HG02588 (cell line): ENCODE data around the gene CRYBG1.
A peak's percentile ranks its signal among the peaks of the same experiment; 100 is the strongest.
"Not testable (repeated sequence)": the region's sequence is repeated elsewhere in the genome, so short reads cannot be mapped to it uniquely, and the experiment has no call there.

Experiments
- ATAC-seq: cut with Tn5 transposase; IDR thresholded peaks from one replicate; pipeline ENCODE4 v1.9.1; 2021; ENCODE audit warnings: mild to moderate bottlenecking, moderate library complexity; ENCODE audit not compliant: unreplicated experiment

Gene CRYBG1

GRCh38 chr6:106581468-106581867, 221.0 kb downstream of the CRYBG1 start:
- ATAC-seq: no peak

DNA sequence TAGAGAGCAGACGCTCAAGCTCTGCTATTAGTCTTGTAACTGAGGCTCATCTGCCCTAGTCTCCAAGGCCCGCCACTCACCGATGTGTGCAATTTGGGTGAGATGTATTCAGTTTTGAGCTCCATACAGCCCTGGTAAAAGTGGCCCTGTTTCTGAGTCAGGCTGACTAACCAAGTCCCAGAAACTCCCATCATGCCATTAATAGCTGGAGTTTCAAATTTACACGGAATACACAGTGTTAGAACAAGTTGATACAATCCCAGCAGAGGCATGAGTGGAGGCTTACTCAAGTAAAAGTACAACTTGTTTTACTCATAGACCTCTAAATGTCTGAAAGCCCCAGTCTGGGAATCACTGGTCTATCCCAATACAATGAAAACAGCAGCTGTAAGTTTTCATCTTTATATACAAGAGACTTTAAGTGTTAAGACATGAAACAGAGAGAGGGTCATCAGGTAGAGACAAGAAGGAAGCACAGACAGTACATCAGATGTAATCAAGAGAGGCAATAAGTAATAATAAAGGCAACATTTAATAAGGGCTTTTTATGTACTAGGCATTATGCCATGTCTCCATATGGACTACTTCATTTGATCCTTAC, 226.4 kb downstream of the CRYBG1 start:
- no peak for ATAC-seq

DNA sequence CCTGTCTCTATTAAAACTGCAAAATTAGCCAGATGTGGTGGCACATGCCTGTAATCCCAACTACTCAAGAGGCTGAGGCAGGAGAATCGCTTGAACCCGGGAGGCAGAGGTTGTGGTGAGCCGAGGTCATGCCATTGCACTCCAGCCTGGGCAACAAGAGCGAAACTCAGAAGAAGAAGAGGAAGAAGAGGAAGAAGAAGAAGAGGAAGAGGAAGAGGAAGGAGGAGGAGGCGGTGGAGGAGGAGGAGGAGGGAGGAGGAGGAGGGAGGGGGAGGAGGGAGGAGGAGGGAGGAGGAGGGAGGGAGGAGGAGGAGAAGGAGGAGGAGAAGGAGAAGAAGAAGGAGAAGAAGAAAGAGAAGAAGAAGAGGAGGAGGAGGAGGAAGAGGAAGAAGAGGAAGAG, 228.4 kb downstream of the CRYBG1 start:
- not testable (repeated sequence) for ATAC-seq

DNA sequence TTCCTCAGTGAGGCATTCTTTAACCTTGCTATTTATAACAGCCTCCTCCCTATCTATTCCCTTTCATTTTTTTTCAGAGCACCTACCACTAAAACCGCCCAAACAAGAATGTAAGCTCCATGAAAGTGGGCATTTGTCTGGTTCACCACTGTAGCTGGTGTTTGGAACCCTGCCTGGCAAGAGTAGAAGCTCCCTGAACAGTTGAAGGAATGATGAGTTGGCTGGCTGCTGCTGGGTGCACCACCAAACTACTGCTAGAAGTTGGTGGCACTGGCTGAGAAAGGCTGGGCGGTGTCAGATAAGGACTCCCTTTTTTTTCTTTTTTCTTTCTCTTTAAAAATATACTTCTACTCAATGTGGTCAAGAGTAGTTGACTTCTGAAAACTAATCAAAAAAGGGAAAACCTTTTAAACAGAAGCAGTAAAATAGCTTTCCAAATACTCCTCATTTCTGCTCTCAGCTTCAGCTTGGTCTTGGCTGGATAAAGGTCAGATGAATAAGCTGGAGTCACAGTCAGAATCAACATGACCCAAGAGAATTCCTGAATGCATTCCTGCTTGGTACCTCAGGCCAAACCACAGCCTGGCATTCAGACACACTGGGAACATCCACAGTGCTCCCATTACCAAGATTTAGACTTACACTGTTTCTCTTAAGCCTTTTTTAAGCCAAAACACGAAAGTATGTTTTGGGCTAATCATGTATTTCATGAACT, 230.8 kb downstream of the CRYBG1 start:
- ATAC-seq: no peak

DNA sequence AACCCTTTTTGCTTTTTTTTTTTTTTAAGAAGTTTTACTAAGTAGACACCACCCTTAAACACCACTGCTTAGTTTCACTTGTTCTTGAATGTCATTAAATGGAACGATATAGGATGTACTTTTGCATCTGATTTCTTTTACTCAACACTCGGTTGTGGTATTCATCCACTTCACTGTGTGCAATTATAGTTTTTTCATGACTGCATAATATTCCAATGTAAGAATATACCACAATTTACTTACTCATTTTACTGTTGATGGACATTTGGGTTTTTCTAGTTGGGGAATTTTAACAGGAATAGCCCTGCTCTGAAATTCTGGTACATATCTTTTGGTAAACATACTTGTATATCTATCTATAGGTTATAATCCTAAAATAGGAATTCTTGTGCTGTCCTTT, 238.9 kb downstream of the CRYBG1 start:
- no peak for ATAC-seq

GRCh38 chr6:106600329-106600728, 239.8 kb downstream of the CRYBG1 start:
- no peak for ATAC-seq

- no peak for ATAC-seq
Measured at GRCh38 chr6:106608080-106608668, 247.7 kb downstream of the CRYBG1 start.

- no peak for ATAC-seq
Measured at GRCh38 chr6:106609699-106610098, 249.2 kb downstream of the CRYBG1 start.

GRCh38 chr6:106611030-106611429, 250.5 kb downstream of the CRYBG1 start:
- ATAC-seq: no peak

- ATAC-seq: no peak
Measured at GRCh38 chr6:106612671-106613416, 252.3 kb downstream of the CRYBG1 start.

DNA sequence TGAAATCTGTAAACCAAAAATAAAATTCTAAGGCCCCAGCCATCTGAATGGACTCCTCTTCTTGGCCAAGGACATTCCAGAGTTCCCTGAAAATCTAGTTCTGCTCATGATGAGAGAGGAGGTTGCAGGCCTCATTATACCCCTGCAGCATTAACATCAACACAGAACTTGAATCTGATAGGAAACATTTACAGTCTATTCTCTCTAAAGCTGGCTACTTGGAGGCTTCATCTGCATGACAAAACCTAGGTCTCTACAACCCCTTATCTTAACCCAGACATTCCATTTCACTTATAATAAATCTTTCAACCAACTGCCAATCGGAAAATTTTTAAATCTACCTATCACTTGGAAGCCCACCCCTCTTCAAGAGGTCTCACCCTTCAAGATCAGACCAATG, 253.1 kb downstream of the CRYBG1 start:
- no peak for ATAC-seq

- no peak for ATAC-seq
Measured at GRCh38 chr6:106614166-106614565, 253.6 kb downstream of the CRYBG1 start.

- ATAC-seq: no peak
Measured at GRCh38 chr6:106614592-106615257, 254.2 kb downstream of the CRYBG1 start.

- ATAC-seq: peak; percentile 62
Measured at GRCh38 chr6:106617302-106617701, 256.8 kb downstream of the CRYBG1 start.

DNA sequence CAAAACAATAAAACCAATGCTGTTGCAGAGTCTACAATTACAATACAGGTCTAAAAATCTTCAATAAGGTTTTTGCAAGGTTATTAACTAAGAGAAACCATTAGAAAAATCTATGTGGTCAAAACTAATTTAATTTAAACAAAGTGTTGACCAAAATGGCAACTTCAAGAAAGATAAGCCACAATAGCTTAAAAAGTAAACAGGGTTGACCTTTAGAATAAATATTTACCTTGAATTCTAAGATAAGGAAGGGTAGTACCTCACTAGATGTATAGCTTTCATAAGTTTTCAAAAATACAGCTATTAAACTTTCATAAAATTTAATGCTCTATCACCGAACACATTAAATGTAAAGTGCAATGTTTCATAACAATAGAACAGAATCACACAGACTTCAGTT, 257.3 kb downstream of the CRYBG1 start:
- ATAC-seq: no peak

DNA sequence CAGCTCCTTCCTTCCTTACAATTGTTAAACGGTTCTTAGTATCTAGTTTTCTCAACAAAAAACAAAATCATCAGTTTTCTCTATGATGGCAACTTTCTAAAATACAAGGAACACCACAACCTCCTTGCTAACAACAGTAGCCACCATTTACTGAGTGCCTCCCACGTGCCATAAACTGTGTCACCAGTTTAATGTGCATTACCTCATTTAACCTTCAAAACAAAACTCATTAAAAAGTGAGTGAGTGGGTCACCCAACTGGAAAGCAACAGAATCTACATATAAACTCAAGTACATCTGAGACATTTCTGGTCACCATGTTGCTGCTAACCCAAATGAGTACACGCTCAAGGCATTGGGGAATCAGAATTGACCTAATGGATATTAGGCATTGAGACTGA, 257.8 kb downstream of the CRYBG1 start:
- no peak for ATAC-seq

DNA sequence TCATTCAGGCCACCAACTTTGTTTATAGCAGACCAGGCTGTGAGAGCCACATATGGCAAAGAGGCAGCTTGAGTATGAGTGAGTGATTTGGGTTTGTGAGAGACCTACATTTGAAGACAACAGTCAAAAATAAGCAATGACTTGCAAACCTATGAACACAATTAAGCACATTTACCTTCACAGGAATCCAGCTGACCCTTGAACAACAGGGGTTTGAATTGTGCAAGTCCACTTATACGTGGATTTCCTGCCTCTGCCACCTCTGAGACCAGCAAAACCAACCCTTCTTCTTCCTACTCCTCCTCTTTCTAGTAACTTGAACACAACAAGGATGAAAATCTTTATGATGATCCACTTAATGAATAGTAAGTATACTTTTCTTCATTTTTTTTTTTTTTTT, 258.7 kb downstream of the CRYBG1 start:
- no peak for ATAC-seq

DNA sequence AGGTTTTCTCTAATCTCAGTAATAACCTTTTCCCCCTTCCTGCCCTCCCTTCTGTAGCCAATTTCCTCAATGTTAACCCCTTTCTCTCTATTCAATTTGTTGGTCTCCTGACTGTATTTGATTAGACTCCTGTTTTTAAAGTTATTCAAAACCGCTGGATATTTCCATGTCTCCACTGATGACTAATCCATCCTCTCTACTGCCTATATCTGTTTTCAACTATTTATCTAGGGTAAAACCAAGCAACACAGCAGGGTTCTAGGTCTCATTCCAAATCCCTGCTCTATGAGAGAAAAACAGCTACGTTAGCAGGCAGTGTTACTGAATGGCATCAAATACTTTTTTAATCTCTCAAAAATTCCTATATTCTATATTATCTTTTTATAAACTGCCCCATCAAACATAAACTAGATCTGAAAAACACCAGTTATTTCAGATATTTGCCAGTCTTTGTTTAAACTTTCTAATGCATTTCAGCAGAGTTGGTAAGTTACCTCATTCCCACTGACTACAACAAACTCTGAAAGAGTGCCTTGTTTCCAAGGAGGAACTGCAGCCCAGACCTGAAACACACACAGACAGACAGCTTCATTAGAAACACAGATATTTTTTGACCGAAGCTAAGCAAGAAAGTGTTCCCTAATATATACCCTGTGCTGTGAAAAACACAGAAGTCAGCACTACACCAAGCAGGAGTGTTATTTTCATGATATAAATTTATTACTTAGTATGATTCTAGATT, 260.6 kb downstream of the CRYBG1 start:
- ATAC-seq: no peak
